ENCODE data around the gene CRY1. TPM values are rescaled to one million over a fixed set of nuclear protein-coding genes. Genes with fewer than 3 reads are reported as not detected.
A peak's percentile ranks its signal among the peaks of the same experiment; 100 is the strongest.

Gene CRY1
- total and polyA plus RNA-seq, 9 of the 15 experiments (the other 6 are each of a cell fraction or from before 2014, with no cell fraction given): 8.7 to 33.3 (median 25.2) TPM

GRCh38 chr12:106986625-106987389 is 106.5 kb downstream of the CRY1 start, which contains the start of gene MTERF2 (continued):
- TF ChIP-seq MYBL2 (IDR thresholded peaks at IDR 0.05; ENCODE audit: low read depth) (no peak), MYBL2 (CRISPR knock-in tag; IDR thresholded peaks at IDR 0.05; ENCODE audit: borderline replicate concordance) (no peak), NCOR1 (IDR thresholded peaks at IDR 0.05) (no peak), WHSC1 (IDR thresholded peaks at IDR 0.05; ENCODE audit: low read length) (no peak), CBX1 (IDR thresholded peaks at IDR 0.05; ENCODE audit: low read depth) (0 out of 2 replicates have a peak, but pooled peaks have one; percentile 18), NRF1 (conservative IDR thresholded peaks at IDR 0.05 in 1 of 2, IDR thresholded peaks at IDR 0.05 in 1 of 2) (peak; percentile 52 to 62), POLR2AphosphoS2 (IDR thresholded peaks at IDR 0.05; ENCODE audit: low read length) (peak; percentile 73; the same call in 1 of the 2 replicates), HNRNPLL (IDR thresholded peaks at IDR 0.05; ENCODE audit: low read depth, low read length, poor library complexity, severe bottlenecking) (peak; percentile 23), ATF6 (CRISPR knock-in tag; IDR thresholded peaks at IDR 0.05) (peak; percentile 83; the same call in 1 of the 2 replicates), ZNF699 (CRISPR knock-in tag; IDR thresholded peaks at IDR 0.05; ENCODE audit: insufficient replicate concordance) (no peak), ATF7 (IDR thresholded peaks at IDR 0.05) (peak; percentile 62), CTBP1 (IDR thresholded peaks at IDR 0.05; ENCODE audit: borderline replicate concordance) (peak; percentile 13; the same call in 1 of the 2 replicates), ZFX (CRISPR knock-in tag; IDR thresholded peaks at IDR 0.05) (peak; percentile 92), STAT5A (IDR thresholded peaks at IDR 0.05; ENCODE audit: borderline replicate concordance, low read length) (no peak), MEF2D (tag; conservative IDR thresholded peaks at IDR 0.05; ENCODE audit: low read depth) (no peak), SMARCA4 (IDR thresholded peaks at IDR 0.05) (peak; percentile 17; the same call in 1 of the 2 replicates), GMEB1 (CRISPR knock-in tag; IDR thresholded peaks at IDR 0.05) (peak; percentile 24; the same call in 1 of the 2 replicates)
- TF ChIP-seq, protein P1, sequence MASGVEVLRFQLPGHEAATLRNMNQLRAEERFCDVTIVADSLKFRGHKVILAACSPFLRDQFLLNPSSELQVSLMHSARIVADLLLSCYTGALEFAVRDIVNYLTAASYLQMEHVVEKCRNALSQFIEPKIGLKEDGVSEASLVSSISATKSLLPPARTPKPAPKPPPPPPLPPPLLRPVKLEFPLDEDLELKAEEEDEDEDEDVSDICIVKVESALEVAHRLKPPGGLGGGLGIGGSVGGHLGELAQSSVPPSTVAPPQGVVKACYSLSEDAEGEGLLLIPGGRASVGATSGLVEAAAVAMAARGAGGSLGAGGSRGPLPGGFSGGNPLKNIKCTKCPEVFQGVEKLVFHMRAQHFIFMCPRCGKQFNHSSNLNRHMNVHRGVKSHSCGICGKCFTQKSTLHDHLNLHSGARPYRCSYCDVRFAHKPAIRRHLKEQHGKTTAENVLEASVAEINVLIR (CRISPR knock-in tag; IDR thresholded peaks at IDR 0.05): no peak
- TF ChIP-seq, protein P2, sequence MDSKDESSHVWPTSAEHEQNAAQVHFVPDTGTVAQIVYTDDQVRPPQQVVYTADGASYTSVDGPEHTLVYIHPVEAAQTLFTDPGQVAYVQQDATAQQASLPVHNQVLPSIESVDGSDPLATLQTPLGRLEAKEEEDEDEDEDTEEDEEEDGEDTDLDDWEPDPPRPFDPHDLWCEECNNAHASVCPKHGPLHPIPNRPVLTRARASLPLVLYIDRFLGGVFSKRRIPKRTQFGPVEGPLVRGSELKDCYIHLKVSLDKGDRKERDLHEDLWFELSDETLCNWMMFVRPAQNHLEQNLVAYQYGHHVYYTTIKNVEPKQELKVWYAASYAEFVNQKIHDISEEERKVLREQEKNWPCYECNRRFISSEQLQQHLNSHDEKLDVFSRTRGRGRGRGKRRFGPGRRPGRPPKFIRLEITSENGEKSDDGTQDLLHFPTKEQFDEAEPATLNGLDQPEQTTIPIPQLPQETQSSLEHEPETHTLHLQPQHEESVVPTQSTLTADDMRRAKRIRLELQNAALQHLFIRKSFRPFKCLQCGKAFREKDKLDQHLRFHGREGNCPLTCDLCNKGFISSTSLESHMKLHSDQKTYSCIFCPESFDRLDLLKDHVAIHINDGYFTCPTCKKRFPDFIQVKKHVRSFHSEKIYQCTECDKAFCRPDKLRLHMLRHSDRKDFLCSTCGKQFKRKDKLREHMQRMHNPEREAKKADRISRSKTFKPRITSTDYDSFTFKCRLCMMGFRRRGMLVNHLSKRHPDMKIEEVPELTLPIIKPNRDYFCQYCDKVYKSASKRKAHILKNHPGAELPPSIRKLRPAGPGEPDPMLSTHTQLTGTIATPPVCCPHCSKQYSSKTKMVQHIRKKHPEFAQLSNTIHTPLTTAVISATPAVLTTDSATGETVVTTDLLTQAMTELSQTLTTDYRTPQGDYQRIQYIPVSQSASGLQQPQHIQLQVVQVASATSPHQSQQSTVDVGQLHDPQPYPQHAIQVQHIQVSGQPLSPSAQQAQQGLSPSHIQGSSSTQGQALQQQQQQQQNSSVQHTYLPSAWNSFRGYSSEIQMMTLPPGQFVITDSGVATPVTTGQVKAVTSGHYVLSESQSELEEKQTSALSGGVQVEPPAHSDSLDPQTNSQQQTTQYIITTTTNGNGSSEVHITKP (IDR thresholded peaks at IDR 0.05; ENCODE audit: partially characterized antibody): peak; percentile 27

All from K562 (cell line).